Natural killer cell (primary cell): Measurements from ENCODE around the gene RGSL1. TPM values are rescaled to one million over a fixed set of nuclear protein-coding genes. Genes with fewer than 3 reads are reported as not detected.

Experiments
- ATAC-seq, 3 donors: fragments of 150-1000 bp in 2 of 3; fragments of 200-7000 bp in 1 of 3; cut with Tn5 transposase; 1 replicate in 1 of 3; 2 replicates in 2 of 3; pipeline ENCODE4 v1.10.0; 2021; ENCODE audit warnings: mild to moderate bottlenecking in 2 of 3, moderate library complexity in 2 of 3
- DNase-seq, 2 donors: peaks; one replicate each; pipeline versions ENCODE4 v3.0.0 to v3.0.0-alpha.2; 2013 to 2021; ENCODE audit warnings: mixed read lengths in 1 of 2
- H3K27ac ChIP-seq: one replicate; pipeline ENCODE4 v1.5.1; 2013; ENCODE audit warnings: mild to moderate bottlenecking, low read length
- H3K27me3 ChIP-seq: one replicate; pipeline ENCODE4 v1.6.1; 2013; ENCODE audit warnings: low read length; ENCODE audit not compliant: control insufficient read depth, insufficient read depth
- H3K36me3 ChIP-seq: one replicate; pipeline ENCODE4 v1.6.1; 2013; ENCODE audit warnings: low read length; ENCODE audit not compliant: control insufficient read depth, insufficient read depth
- H3K4me1 ChIP-seq: one replicate; pipeline ENCODE4 v1.6.1; 2013; ENCODE audit warnings: low read length; ENCODE audit not compliant: control insufficient read depth, insufficient read depth
- H3K4me3 ChIP-seq: one replicate; pipeline ENCODE4 v1.5.1; 2013; ENCODE audit warnings: low read length
- H3K9me3 ChIP-seq: one replicate; pipeline ENCODE4 v1.6.1; 2013; ENCODE audit warnings: low read length; ENCODE audit not compliant: control insufficient read depth, insufficient read depth
- H3K27ac Mint-ChIP-seq, 2 donors: one replicate each; pipeline ENCODE4 v1.8.0; 2022; ENCODE audit warnings: mild to moderate bottlenecking in 2 of 2, mixed read lengths in 2 of 2, moderate library complexity in 1 of 2
- H3K27me3 Mint-ChIP-seq, 2 donors: one replicate each; pipeline ENCODE4 v1.8.0; 2022; ENCODE audit warnings: low read depth in 2 of 2, mixed read lengths in 2 of 2
- H3K36me3 Mint-ChIP-seq: one replicate; pipeline ENCODE4 v1.8.0; 2022; ENCODE audit warnings: mixed read lengths
- H3K4me1 Mint-ChIP-seq, 2 donors: one replicate each; pipeline ENCODE4 v1.8.0; 2022; ENCODE audit warnings: mixed read lengths in 2 of 2
- H3K4me3 Mint-ChIP-seq: one replicate; pipeline ENCODE4 v1.8.0; 2022; ENCODE audit warnings: mild to moderate bottlenecking, moderate library complexity, mixed read lengths
- H3K9me3 Mint-ChIP-seq, 2 donors: one replicate each; pipeline ENCODE4 v1.8.0; 2022; ENCODE audit warnings: mixed read lengths in 2 of 2
- WGBS: methylation state at CpG from one replicate; pipeline ENCODE4 v1.1.7; 2013; ENCODE audit warnings: missing lambda C conversion rate; ENCODE audit not compliant: insufficient coverage; 5-methylcytosine and 5-hydroxymethylcytosine counted together
- intact Hi-C: fragments of 100-400 bp; cut with micrococcal nuclease; formaldehyde crosslinking; loops from one replicate; pipeline ENCODE4 v1.14.2; 2022
- total RNA-seq, 4 donors: library from RNA; stranded (reverse); fragments of 120-200 nt in 1 of 4; gene quantifications; one replicate each; pipeline versions ENCODE4 v1.2.3 to v1.2.4, GENCODE V29; 2013 to 2022
- TF ChIP-seq, protein P1 (sequence below): fragments of 200-600 bp; IDR thresholded peaks from one replicate; pipeline ENCODE4 v1.8.0; 2022; ENCODE audit warnings: antibody characterized with exemption

Gene RGSL1
- total RNA-seq, 3 donors from 2014 or later (not counting 1 experiment from before 2014, with no cell fraction given), result not detected

- WGBS, result 66% methylated on average over 10 of the region's 10 CpGs
- Mint-ChIP-seq H3K4me1 (peaks cover 15 to 16% of the 10 kb centered on the region in 2 donors), H3K36me3 (no peaks in the 10 kb centered on the region), H3K4me3 (no peak overlapping the region), H3K27me3 (peaks cover 4 to 19% of the 10 kb centered on the region in 2 donors), H3K27ac (peak overlapping the region; percentile 55 to 56), H3K9me3 (no peaks in the 10 kb centered on the region)
- ATAC-seq (no peak), DNase-seq (peak in 1 of 2 donors; percentile 64)
- TF ChIP-seq, protein P1, sequence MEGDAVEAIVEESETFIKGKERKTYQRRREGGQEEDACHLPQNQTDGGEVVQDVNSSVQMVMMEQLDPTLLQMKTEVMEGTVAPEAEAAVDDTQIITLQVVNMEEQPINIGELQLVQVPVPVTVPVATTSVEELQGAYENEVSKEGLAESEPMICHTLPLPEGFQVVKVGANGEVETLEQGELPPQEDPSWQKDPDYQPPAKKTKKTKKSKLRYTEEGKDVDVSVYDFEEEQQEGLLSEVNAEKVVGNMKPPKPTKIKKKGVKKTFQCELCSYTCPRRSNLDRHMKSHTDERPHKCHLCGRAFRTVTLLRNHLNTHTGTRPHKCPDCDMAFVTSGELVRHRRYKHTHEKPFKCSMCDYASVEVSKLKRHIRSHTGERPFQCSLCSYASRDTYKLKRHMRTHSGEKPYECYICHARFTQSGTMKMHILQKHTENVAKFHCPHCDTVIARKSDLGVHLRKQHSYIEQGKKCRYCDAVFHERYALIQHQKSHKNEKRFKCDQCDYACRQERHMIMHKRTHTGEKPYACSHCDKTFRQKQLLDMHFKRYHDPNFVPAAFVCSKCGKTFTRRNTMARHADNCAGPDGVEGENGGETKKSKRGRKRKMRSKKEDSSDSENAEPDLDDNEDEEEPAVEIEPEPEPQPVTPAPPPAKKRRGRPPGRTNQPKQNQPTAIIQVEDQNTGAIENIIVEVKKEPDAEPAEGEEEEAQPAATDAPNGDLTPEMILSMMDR, result no peak
- Histone ChIP-seq H3K27ac (no peak overlapping the region), H3K27me3 (peaks cover 12% of the 10 kb centered on the region), H3K4me3 (no peak overlapping the region), H3K9me3 (no peaks in the 10 kb centered on the region), H3K4me1 (peaks cover 18% of the 10 kb centered on the region), H3K36me3 (no peaks in the 10 kb centered on the region)
- intact Hi-C loops, result loop anchor here (5.0 kb wide), 2 partner anchors 59 to 234 kb away; partner anchors contain the start of gene DHX9
These were observed 153.1 kb downstream of the RGSL1 start for GRCh38 chr1:182602935-182603645.

DNA sequence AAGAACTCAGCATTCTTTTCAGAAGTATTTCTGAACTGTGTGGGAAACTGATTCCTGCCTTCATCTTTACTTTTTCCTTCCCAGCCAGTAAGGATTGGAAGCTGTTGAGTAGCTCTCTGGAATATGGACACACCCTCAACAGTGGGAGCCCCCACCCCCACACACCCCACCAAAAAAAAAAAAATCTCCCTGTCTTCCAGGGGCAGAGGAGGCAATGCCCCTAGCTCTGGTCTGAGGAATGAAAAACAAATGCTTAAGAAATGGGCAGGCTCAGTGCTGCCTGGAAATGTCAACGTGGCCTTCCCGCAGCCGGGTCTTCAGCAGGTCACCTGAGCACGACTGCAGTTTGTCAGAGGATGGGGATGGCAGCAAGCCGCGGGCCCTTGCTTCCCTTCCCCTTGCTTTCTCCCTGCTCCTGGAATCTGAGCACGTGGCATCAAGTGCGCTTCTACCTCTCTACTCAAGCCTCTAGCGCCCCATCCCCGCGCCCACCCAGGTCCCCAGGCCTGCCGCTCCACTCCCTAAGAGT, 153.8 kb downstream of the RGSL1 start:
- Mint-ChIP-seq H3K4me1 (peaks cover 15 to 16% of the 10 kb centered on the region in 2 donors), H3K27ac (peak overlapping the region; percentile 55 to 56), H3K36me3 (no peaks in the 10 kb centered on the region), H3K9me3 (no peaks in the 10 kb centered on the region), H3K4me3 (peak overlapping the region; percentile 74), H3K27me3 (peaks cover 10 to 24% of the 10 kb centered on the region in 2 donors)
- no peak for ATAC-seq
- Histone ChIP-seq H3K36me3 (no peaks in the 10 kb centered on the region), H3K4me3 (peak overlapping the region; percentile 18), H3K27ac (no peak overlapping the region), H3K4me1 (peaks cover 18% of the 10 kb centered on the region), H3K9me3 (no peaks in the 10 kb centered on the region), H3K27me3 (peaks cover 14% of the 10 kb centered on the region)
- intact Hi-C loops, result loop anchor here (1.0 to 5.0 kb wide), 3 partner anchors 13 to 234 kb away; partner anchors contain the start of gene DHX9
- TF ChIP-seq, protein P1, result no peak
- WGBS, result 5% methylated on average over 12 of the region's 12 CpGs
- no peak for DNase-seq

- no peaks in the 10 kb centered on the region for H3K36me3 Mint-ChIP-seq
- H3K9me3 Mint-ChIP-seq, result no peaks in the 10 kb centered on the region
- Histone ChIP-seq H3K36me3 (no peaks in the 10 kb centered on the region), H3K9me3 (no peaks in the 10 kb centered on the region), H3K27ac (no peak within 1 kb of the TSS), H3K27me3 (peaks cover 19% of the 10 kb centered on the region), H3K4me3 (peak within 1 kb of the TSS; percentile 18), H3K4me1 (peaks cover 18% of the 10 kb centered on the region)
- 4% methylated on average over 43 of the region's 44 CpGs for WGBS
- H3K27ac Mint-ChIP-seq, result peak within 1 kb of the TSS; percentile 55 to 56
- H3K27me3 Mint-ChIP-seq, result peaks cover 17 to 30% of the 10 kb centered on the region in 2 donors
- DNase-seq, result peak; percentile 77 to 92
- TF ChIP-seq, protein P1, result no peak
- intact Hi-C loops, result loop anchor here (1.0 to 5.0 kb wide), 3 partner anchors 12 to 233 kb away; partner anchors contain the start of gene DHX9
- H3K4me3 Mint-ChIP-seq, result peak within 1 kb of the TSS; percentile 74
- peak; percentile 93 to 96 (median 95) for ATAC-seq
- peaks cover 15 to 16% of the 10 kb centered on the region in 2 donors for H3K4me1 Mint-ChIP-seq
These were observed 154.5 kb downstream of the RGSL1 start, which contains the start of gene RGS16 for GRCh38 chr1:182604175-182605164. Gene RGS16 (minus strand): TSS chr1:182604389. CDS start chr1:182604259, 130 bp downstream.
